ENCODE results near the gene CDK5RAP2. TPM values are rescaled to one million over a fixed set of nuclear protein-coding genes. Genes with fewer than 3 reads are reported as not detected.

The CDK5RAP2 gene
- total RNA-seq, 1 experiment from 2014 or later, result 56.4 TPM

DNA sequence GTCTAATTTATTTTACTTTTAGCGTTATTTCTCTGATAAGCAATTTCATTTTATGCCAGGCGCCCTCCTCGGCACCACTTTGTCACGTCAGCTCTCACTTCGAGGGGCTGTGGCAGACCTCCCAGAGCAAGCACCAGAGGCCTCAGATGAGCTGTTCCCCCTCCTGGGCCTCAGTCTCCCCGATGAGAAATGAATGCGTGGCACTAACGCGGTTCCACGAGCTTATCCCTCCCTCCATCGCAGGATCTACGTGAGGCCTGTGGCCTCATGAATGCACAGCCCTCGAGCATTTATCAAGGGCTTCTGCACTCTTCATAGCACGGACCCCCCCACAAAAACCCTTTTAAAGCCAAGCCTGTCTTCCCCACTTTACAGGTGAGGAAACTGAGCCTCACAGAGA, 205.2 kb downstream of the CDK5RAP2 start:
- no peaks in the 10 kb centered on the region for H3K9me3 ChIP-seq (ENCODE audit: control insufficient read depth, low read depth, low read length)
- H4K8ac ChIP-seq (replicated peaks; ENCODE audit: insufficient read length, low read depth, low read length), result no peak overlapping the region
- no peak overlapping the region for H2BK12ac ChIP-seq (ENCODE audit: insufficient read length, low read depth, low read length)
- H3K4me1 Mint-ChIP-seq, result peaks cover 6 to 15% of the 10 kb centered on the region in 2 experiments
- no peak overlapping the region for H3K4ac ChIP-seq (ENCODE audit: low read depth, low read length)
- no CpG with 5 or more reads among the region's 14 CpGs for WGBS (ENCODE audit: extremely low coverage, insufficient read length, low lambda C conversion rate)
- no peak overlapping the region for H3K14ac ChIP-seq (ENCODE audit: insufficient read depth, low read length)
- no peak overlapping the region for H3K9ac ChIP-seq (ENCODE audit: extremely low read depth, insufficient read length, low read length)
- H4K20me1 ChIP-seq (ENCODE audit: control insufficient read depth, insufficient read depth, insufficient read length), result no peaks in the 10 kb centered on the region
- H2BK15ac ChIP-seq (ENCODE audit: low read depth, low read length), result no peak overlapping the region
- H2BK120ac ChIP-seq (ENCODE audit: low read depth, low read length, poor library complexity, severe bottlenecking), result no peak overlapping the region
- no peaks in the 10 kb centered on the region for H3K4me1 ChIP-seq (ENCODE audit: insufficient read depth, low read length)
- H3K36me3 Mint-ChIP-seq (ENCODE audit: insufficient read depth in 1 of 3, low read depth in 3 of 3), result peaks cover 2 to 19% (median 4%) of the 10 kb centered on the region in 3 experiments; a peak in 6 of 7 replicates
- no peak overlapping the region for H3K4me3 Mint-ChIP-seq
- no peak overlapping the region for H3K18ac ChIP-seq (ENCODE audit: insufficient read length, low read depth, low read length)
- H2BK20ac ChIP-seq (ENCODE audit: low read depth, low read length, poor library complexity, severe bottlenecking), result no peak overlapping the region
- H2AFZ ChIP-seq (ENCODE audit: low read length), result no peak overlapping the region
- no peak overlapping the region for H2BK5ac ChIP-seq (ENCODE audit: insufficient read length, low read length)
- no peaks in the 10 kb centered on the region for H3K79me2 ChIP-seq (ENCODE audit: insufficient read depth, low read length)
- H3K9me3 Mint-ChIP-seq, result peaks cover 9 to 15% of the 10 kb centered on the region in 2 experiments
- H3T11ph ChIP-seq (ENCODE audit: low read length), result no peak overlapping the region
- no peaks in the 10 kb centered on the region for H3K23me2 ChIP-seq (ENCODE audit: insufficient read length, low read depth, low read length, poor library complexity, severe bottlenecking)
- no peaks in the 10 kb centered on the region for H3K79me1 ChIP-seq (ENCODE audit: insufficient read depth, low read depth, low read length, poor library complexity, severe bottlenecking)
- no peak overlapping the region for H4K91ac ChIP-seq (ENCODE audit: insufficient read length, low read depth, low read length)
- no peak overlapping the region for H3K27ac ChIP-seq (ENCODE audit: insufficient read length, low read depth, low read length)
- no peak overlapping the region for H2AK5ac ChIP-seq (ENCODE audit: insufficient read length, low read length)
- TF ChIP-seq, protein P1, sequence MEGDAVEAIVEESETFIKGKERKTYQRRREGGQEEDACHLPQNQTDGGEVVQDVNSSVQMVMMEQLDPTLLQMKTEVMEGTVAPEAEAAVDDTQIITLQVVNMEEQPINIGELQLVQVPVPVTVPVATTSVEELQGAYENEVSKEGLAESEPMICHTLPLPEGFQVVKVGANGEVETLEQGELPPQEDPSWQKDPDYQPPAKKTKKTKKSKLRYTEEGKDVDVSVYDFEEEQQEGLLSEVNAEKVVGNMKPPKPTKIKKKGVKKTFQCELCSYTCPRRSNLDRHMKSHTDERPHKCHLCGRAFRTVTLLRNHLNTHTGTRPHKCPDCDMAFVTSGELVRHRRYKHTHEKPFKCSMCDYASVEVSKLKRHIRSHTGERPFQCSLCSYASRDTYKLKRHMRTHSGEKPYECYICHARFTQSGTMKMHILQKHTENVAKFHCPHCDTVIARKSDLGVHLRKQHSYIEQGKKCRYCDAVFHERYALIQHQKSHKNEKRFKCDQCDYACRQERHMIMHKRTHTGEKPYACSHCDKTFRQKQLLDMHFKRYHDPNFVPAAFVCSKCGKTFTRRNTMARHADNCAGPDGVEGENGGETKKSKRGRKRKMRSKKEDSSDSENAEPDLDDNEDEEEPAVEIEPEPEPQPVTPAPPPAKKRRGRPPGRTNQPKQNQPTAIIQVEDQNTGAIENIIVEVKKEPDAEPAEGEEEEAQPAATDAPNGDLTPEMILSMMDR (conservative IDR thresholded peaks at IDR 0.05), result no peak
- no peak overlapping the region for H3K23ac ChIP-seq (ENCODE audit: insufficient read length, low read depth, low read length)
- H3K56ac ChIP-seq (ENCODE audit: insufficient read length, low read depth, low read length), result no peak overlapping the region
- H3K27ac Mint-ChIP-seq, result no peak overlapping the region
- H3K27me3 ChIP-seq (ENCODE audit: insufficient read depth, low read length), result no peaks in the 10 kb centered on the region
- H3K4me2 ChIP-seq (ENCODE audit: insufficient read depth, insufficient read length, low read length), result no peak overlapping the region
- H4K5ac ChIP-seq (ENCODE audit: insufficient read length, low read depth, low read length), result no peak overlapping the region
- H3K27me3 Mint-ChIP-seq (ENCODE audit: low read depth), result peaks cover 4% of the 10 kb centered on the region; the same call in 1 of the 2 replicates
- no peak for DNase-seq

Data from H9 (cell line).